GM19397 (cell line): Measurements from ENCODE around the gene SUN1.
"Not testable (repeated sequence)": the region's sequence is repeated elsewhere in the genome, so short reads cannot be mapped to it uniquely, and the experiment has no call there.

Source experiments
- ATAC-seq: cut with Tn5 transposase; IDR thresholded peaks from one replicate; pipeline ENCODE4 v1.9.1; 2021; ENCODE audit warnings: mild to moderate bottlenecking, moderate library complexity; ENCODE audit not compliant: unreplicated experiment

The SUN1 gene, protein sequence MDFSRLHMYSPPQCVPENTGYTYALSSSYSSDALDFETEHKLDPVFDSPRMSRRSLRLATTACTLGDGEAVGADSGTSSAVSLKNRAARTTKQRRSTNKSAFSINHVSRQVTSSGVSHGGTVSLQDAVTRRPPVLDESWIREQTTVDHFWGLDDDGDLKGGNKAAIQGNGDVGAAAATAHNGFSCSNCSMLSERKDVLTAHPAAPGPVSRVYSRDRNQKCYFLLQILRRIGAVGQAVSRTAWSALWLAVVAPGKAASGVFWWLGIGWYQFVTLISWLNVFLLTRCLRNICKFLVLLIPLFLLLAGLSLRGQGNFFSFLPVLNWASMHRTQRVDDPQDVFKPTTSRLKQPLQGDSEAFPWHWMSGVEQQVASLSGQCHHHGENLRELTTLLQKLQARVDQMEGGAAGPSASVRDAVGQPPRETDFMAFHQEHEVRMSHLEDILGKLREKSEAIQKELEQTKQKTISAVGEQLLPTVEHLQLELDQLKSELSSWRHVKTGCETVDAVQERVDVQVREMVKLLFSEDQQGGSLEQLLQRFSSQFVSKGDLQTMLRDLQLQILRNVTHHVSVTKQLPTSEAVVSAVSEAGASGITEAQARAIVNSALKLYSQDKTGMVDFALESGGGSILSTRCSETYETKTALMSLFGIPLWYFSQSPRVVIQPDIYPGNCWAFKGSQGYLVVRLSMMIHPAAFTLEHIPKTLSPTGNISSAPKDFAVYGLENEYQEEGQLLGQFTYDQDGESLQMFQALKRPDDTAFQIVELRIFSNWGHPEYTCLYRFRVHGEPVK

GRCh38 chr7:832167-832967 lies at the start of gene SUN1:
SUN1 (plus strand) TSS chr7:832476; CDS start chr7:832525, 49 bp downstream.
- no peak for ATAC-seq

DNA sequence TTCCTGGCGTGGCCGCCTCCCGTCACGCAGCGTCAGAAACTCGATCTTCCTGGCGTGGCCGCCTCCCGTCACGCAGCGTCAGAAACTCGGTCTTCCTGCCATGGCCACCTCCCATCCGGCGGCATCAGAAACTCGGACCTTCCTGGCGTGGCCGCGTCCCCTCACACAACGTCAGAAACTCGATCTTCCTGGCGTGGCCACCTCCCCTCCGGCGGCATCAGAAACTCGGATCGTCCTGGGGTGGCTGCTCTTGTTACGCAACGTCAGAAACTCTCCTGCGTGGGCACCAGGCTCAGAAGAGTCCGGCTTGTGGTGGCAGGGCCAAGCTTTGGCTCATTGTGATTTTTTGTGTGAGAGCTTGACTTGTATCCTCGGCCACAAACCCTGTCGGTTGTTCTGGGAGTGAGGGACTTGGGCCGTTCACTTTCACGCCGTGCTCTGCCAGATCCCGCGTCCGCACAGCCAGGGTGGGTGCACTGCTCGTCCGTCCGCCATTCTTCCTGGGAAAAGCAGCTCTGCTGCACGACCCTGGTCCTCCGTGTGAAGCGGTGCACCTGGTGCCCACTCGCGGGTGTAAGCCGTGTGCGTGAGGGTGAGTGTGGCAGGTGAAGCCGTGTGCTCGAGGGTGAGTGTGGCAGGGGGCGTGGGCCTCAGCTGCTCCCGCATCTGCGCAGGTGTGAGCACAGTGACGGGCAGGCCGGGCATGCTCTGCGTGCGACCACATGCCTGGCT lies 49.4 kb upstream of the SUN1 start:
- no peak for ATAC-seq

- ATAC-seq, result no peak
Observed at GRCh38 chr7:783556-784490, 48.5 kb upstream of the SUN1 start.

GRCh38 chr7:784971-785370 lies 47.3 kb upstream of the SUN1 start:
- no peak for ATAC-seq

GRCh38 chr7:785416-785815 lies 46.9 kb upstream of the SUN1 start:
- ATAC-seq, result no peak

DNA sequence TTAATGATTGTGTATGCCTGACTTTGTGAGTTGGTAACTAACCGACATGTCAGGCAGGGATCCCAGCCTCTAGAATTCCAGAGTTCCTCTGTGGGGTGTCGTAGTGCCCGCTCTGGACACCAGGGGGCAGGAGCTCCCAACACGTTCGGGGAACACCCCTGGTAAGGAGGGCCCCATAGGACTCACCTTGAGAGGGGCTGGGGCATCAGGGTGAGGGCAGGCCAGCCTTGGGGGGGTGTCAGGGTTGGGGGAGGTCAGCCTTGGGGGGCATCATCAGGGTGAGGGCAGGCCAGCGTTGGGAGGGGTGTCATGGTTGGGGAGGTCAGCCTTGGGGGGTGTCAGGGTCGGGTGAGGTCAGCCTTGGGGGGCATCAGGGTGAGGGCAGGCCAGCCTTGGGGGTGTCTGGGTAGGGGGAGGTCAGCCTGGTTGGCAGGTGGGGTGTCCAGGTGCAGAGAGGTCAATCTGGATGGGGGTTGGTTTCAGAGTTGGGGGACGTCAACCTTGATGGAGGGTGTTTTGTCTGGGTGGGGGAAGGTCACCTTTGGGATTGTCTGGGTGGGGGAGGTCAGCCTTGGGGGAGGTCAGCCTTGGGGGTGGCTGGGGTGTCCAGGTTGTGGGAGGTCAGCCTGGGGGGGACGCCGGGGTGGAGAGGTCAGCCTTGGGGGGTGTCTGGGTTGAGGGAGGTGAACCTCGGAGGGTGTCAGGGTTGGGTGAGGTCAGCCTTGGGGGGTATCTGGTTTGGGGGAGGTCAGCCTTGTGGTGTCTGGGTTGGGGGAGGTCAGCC lies 45.6 kb upstream of the SUN1 start:
- ATAC-seq, result no peak

DNA sequence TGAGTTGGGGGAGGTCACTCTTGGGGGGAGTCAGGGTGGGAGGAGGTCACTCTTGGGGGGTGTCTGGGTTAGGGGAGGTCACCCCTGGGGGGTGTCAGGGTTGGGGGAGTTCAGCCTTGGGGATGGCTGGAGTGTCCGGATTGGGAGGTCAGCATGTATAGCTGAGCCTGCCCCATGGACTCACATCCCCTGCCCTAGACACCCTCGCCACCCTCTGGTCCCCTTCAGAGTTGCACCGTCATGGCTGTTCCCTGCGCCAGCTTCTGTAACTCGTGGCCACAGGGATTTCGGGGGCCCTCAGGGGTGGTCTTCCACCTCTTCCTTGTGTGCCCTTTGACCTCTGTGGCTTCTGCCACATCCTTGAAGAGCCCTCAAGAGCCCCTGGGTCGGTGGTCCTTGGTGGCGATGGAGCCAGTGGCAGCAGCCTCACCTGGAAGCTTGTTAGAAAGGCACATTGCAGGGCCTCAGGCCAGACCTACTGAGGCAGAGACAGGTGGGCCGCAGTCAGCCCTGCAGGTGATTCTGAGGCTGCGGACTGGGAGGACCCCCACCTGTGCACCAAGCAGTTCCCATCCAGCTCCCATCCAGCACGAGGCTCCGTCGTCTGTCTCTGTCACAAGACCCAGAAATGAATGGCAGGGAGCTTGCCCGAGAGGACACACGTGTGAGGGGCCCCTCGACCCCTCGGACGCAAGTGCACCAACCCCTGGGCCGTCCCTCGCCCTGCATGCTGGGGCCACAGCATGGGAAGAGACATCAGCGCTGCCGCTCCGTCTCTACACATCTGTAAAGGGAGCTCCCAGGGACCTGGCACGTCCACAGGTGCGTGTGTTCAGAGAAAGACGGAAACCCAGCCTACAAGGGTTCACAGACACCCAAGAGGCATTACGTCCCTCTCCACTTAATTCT lies 44.7 kb upstream of the SUN1 start:
- no peak for ATAC-seq

GRCh38 chr7:791519-791918 lies 40.8 kb upstream of the SUN1 start:
- no peak for ATAC-seq

GRCh38 chr7:794207-794606 lies 38.1 kb upstream of the SUN1 start:
- ATAC-seq, result no peak

- ATAC-seq, result no peak
Observed at GRCh38 chr7:794671-795329, 37.5 kb upstream of the SUN1 start.

DNA sequence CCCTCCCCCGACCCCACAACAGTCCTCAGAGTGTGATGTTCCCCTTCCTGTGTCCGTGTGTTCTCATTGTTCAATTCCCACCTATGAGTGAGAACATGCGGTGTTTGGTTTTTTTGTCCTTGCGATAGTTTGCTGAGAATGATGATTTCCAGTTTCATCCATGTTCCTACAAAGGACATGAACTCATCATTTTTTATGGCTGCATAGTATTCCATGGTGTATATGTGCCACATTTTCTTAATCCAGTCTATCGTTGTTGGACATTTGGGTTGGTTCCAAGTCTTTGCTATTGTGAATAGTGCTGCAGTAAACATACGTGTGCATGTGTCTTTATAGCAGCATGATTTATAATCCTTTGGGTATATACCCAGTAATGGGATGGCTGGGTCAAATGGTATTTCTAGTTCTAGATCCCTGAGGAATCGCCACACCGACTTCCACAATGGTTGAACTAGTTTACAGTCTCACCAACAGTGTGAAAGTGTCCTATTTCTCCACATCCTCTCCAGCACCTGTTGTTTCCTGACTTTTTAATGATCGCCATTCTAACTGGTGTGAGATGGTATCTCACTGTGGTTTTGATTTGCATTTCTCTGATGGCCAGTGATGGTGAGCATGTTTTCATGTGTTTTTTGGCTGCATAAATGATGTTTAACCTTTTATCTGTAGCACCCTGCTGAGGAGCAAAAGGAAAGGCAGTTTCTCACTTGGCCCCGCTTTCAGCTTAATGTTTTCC lies 35.7 kb upstream of the SUN1 start:
- not testable (repeated sequence) for ATAC-seq

DNA sequence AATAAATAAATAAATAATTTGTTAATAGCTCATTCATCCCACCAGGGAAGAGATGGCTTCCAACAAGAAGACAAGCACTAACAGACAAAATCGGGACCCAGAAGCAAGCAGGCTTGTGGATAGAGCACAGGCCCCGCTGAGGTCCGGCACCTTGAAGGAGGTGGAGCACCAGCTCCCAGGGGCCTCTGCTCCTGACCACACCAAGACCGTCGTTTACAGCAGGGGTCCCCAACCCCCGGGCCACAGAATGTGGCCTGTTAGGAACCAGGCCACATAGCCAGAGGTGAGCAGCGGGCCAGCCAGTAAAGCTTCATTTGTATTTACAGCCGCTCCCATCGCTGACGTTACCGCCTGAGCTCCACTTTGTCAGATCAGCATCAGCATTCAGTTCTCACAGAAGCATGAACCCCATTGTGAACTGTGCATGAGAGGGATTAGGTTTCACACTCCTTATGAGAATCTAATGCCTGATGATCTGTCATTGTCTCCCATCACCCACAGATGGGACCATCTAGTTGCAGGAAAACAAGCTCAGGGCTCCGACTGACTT lies 33.3 kb upstream of the SUN1 start:
- no peak for ATAC-seq

DNA sequence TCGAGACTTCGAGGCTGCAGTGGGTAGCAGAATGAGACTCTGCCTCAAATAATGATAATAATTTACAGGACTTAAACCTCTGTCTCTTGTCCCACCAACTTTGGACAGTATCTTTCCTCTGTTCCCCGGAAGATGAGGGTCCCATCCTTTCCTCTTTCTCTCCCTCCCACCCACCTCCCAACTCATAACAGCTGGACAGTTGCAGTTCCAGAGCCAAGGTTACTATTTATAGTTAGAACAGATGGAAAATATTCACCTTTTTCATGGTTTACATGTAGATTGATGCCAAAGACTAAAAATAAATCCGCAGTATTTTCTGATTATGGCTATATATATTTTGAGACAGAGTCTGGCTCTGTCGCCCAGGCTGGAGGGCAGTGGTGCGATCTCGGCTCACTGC lies 31.6 kb upstream of the SUN1 start:
- no peak for ATAC-seq

DNA sequence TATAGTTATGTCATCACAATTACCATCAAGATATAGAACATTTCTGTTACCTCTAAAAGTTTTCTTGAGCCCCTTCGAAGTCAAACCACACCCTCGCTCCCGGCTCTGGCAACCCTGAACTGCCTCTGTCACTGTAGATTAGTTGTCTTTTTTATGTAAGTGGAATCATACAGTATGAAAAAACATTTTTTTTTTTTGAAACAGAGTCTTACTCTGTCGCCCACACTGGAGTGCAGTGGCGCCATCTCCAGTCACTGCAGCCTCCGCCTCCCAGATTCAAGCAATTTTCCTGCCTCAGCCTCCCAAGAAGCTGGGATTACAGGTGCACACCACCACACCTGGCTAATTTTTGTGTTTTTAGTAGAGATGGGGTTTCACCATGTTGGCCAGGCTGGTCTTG lies 30.9 kb upstream of the SUN1 start:
- not testable (repeated sequence) for ATAC-seq

DNA sequence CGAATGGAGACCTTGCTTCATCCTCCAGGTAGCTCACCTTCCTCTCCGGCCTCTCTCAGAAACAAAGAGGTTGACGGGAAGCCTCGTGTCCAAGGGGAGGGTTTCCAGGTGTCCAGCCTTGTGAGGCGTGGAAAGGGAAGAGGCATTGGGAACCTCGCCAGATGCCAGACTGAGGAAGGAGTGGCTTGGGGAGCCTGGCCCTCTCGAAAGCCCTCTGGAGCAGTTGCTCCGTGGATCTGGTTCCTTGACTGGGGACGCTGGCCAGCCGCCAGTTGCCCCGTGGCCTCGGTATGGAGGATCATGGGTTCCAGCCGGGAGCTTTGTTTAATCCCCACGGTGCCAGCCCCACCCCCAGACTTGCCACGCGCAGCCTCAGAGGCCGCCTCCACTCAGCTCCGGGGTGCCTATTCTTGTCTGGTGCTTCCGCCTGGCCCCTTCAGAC lies 30.3 kb upstream of the SUN1 start:
- no peak for ATAC-seq
